SK-N-SH (cell line): ENCODE results near the gene CLEC16A. TPM values are rescaled to one million over a fixed set of nuclear protein-coding genes. Genes with fewer than 3 reads are reported as not detected.

Experiments
- CTCF ChIA-PET: fragments of 300-600, 350-600 bp; formaldehyde crosslinking; extraction: SDS; loops from one replicate; lab custom pipeline; 2021; lab: Yijun Ruan, JAX
- POLR2A ChIA-PET: fragments of 350-600 bp; sonication (Branson Sonifier 250); formaldehyde crosslinking; extraction: SDS; loops from one replicate; lab custom pipeline; 2020; ENCODE audit warnings: antibody characterized with exemption, inconsistent platforms; lab: Yijun Ruan, JAX
- DNase-seq: peaks from one replicate; pipeline ENCODE4 v3.0.0; 2012
- H2AFZ ChIP-seq: fragments of 200-600 bp; sonication (generic); 2 replicates; pipeline ENCODE4 v1.8.1; 2016; ENCODE audit warnings: antibody characterized with exemption, mild to moderate bottlenecking, low read depth
- H3F3A ChIP-seq: fragments of 200-600 bp; sonication (generic); replicated peaks from 2 replicates; pipeline ENCODE3; 2016; ENCODE audit warnings: antibody characterized with exemption, mild to moderate bottlenecking; ENCODE audit not compliant: insufficient read depth
- H3K27ac ChIP-seq, 2 experiments: fragments of 200-500 bp in 1 of 2; fragments of 200-600 bp in 1 of 2; sonication (Bioruptor generic) in 1 of 2; sonication (generic), shearing (Covaris generic) in 1 of 2; 2 replicates each; pipeline versions ENCODE4 v1.5.1 to v1.6.1; 2014 to 2016; ENCODE audit warnings: low read depth in 2 of 2, inconsistent platforms in 1 of 2, low read length in 1 of 2, mild to moderate bottlenecking in 1 of 2, mixed read lengths in 1 of 2
- H3K27me3 ChIP-seq: fragments of 200-600 bp; sonication (generic), shearing (Covaris generic); 2 replicates; pipeline ENCODE4 v1.6.1; 2016; ENCODE audit warnings: mixed run types; ENCODE audit not compliant: insufficient read depth
- H3K36me3 ChIP-seq, 2 experiments: fragments of 200-500 bp in 1 of 2; fragments of 200-600 bp in 1 of 2; sonication (Bioruptor generic) in 1 of 2; sonication (generic) in 1 of 2; replicated peaks in 1 of 2; 2 replicates each; pipeline versions ENCODE3 to v1.5.1; 2014 to 2016; ENCODE audit warnings: low read length in 1 of 2, mild to moderate bottlenecking in 1 of 2; ENCODE audit not compliant: insufficient read depth in 2 of 2, control insufficient read depth in 1 of 2
- H3K4me1 ChIP-seq, 2 experiments: fragments of 200-500 bp in 1 of 2; fragments of 200-600 bp in 1 of 2; sonication (Bioruptor generic) in 1 of 2; sonication (generic), shearing (Covaris generic) in 1 of 2; 2 replicates each; pipeline versions ENCODE4 v1.5.1 to v1.6.1; 2014 to 2016; ENCODE audit warnings: low read depth in 1 of 2, low read length in 1 of 2, mixed run types in 1 of 2; ENCODE audit not compliant: insufficient read depth in 2 of 2, control insufficient read depth in 1 of 2
- H3K4me2 ChIP-seq: fragments of 200-600 bp; sonication (generic), shearing (Covaris generic); 2 replicates; pipeline ENCODE4 v1.6.1; 2017; ENCODE audit warnings: mixed run types
- H3K4me3 ChIP-seq, 2 experiments: fragments of 200-500 bp in 1 of 2; fragments of 200-600 bp in 1 of 2; sonication (Bioruptor generic) in 1 of 2; sonication (generic), shearing (Covaris generic) in 1 of 2; 2 replicates each; pipeline versions ENCODE4 v1.5.1 to v1.8.1; 2014 to 2016; ENCODE audit warnings: low read depth in 2 of 2, inconsistent platforms in 1 of 2, low read length in 1 of 2, mild to moderate bottlenecking in 1 of 2, mixed read lengths in 1 of 2, moderate library complexity in 1 of 2
- H3K79me2 ChIP-seq: fragments of 200-600 bp; sonication (generic); 2 replicates; pipeline ENCODE4 v1.8.1; 2017; ENCODE audit warnings: mild to moderate bottlenecking; ENCODE audit not compliant: insufficient read depth
- H3K9ac ChIP-seq: fragments of 200-600 bp; sonication (generic); 2 replicates; pipeline ENCODE4 v1.6.1; 2017; ENCODE audit warnings: mixed run types
- H3K9me2 ChIP-seq: fragments of 200-600 bp; sonication (generic); 2 replicates; pipeline ENCODE4 v1.6.1; 2017; ENCODE audit warnings: mixed run types
- H3K9me3 ChIP-seq: fragments of 200-600 bp; sonication (generic); 2 replicates; pipeline ENCODE4 v1.6.1; 2017; ENCODE audit warnings: mixed run types, mild to moderate bottlenecking, moderate library complexity
- H4K20me1 ChIP-seq: fragments of 200-600 bp; sonication (generic); 2 replicates; pipeline ENCODE4 v1.6.1; 2017; ENCODE audit warnings: mild to moderate bottlenecking, mixed run types; ENCODE audit not compliant: insufficient read depth
- CTCF ChIP-seq: fragments of 200-600 bp; sonication (generic); IDR thresholded peaks from 2 replicates; pipeline ENCODE4 v1.6.1; 2017; ENCODE audit warnings: antibody characterized with exemption, mild to moderate bottlenecking, moderate library complexity
- EP300 ChIP-seq, 2 experiments: IDR thresholded peaks; 2 replicates each; pipeline versions ENCODE4 v1.4.0 to v1.6.1; 2012; ENCODE audit warnings: borderline replicate concordance in 1 of 2, low read depth in 1 of 2, low read length in 1 of 2
- FOSL2 ChIP-seq: IDR thresholded peaks from 2 replicates; pipeline ENCODE4 v1.4.0; 2012; ENCODE audit warnings: low read depth, mild to moderate bottlenecking, moderate library complexity, borderline replicate concordance
- FOXJ3 ChIP-seq: sonication (generic); formaldehyde crosslinking; IDR thresholded peaks from 2 replicates; pipeline ENCODE4 v1.5.1; 2020; ENCODE audit warnings: mild to moderate bottlenecking, missing genetic modification reagents
- FOXM1 ChIP-seq: IDR thresholded peaks from 2 replicates; pipeline ENCODE4 v1.4.0; 2012; ENCODE audit warnings: low read depth, mild to moderate bottlenecking
- GABPA ChIP-seq: IDR thresholded peaks from 2 replicates; pipeline ENCODE4 v1.4.0; 2012; ENCODE audit warnings: low read depth, mild to moderate bottlenecking
- GATA2 ChIP-seq: sonication (generic); formaldehyde crosslinking; IDR thresholded peaks from 2 replicates; pipeline ENCODE4 v1.5.0; 2020; ENCODE audit warnings: mild to moderate bottlenecking, missing genetic modification reagents
- JUND ChIP-seq: IDR thresholded peaks from 2 replicates; pipeline ENCODE4 v1.4.0; 2012
- MAX ChIP-seq: IDR thresholded peaks from 2 replicates; pipeline ENCODE4 v1.4.0; 2012; ENCODE audit warnings: low read depth
- MEF2A ChIP-seq: IDR thresholded peaks from 2 replicates; pipeline ENCODE4 v1.4.0; 2012; ENCODE audit warnings: low read depth, borderline replicate concordance
- NFIC ChIP-seq: IDR thresholded peaks from 2 replicates; pipeline ENCODE4 v1.4.0; 2012; ENCODE audit warnings: borderline replicate concordance
- PBX3 ChIP-seq: IDR thresholded peaks from 2 replicates; pipeline ENCODE4; 2012
- RCOR1 ChIP-seq: fragments of 150-350 bp; IDR thresholded peaks from 2 replicates; pipeline ENCODE4 v1.6.1; 2017; ENCODE audit warnings: antibody characterized with exemption, low read length
- REST ChIP-seq: IDR thresholded peaks from 2 replicates; pipeline ENCODE4 v1.6.1; 2012; ENCODE audit warnings: mild to moderate bottlenecking, low read depth, low read length, moderate library complexity
- RXRA ChIP-seq: IDR thresholded peaks from 2 replicates; pipeline ENCODE4 v1.4.0; 2012; ENCODE audit warnings: low read depth, mild to moderate bottlenecking, borderline replicate concordance
- SMC3 ChIP-seq: IDR thresholded peaks from 2 replicates; pipeline ENCODE4 v1.6.1; 2012; ENCODE audit warnings: low read depth, low read length, improper control_type of control experiment
- TAF1 ChIP-seq: IDR thresholded peaks from 2 replicates; pipeline ENCODE4 v1.6.1; 2012; ENCODE audit warnings: low read depth, mild to moderate bottlenecking, low read length, moderate library complexity, borderline replicate concordance
- YY1 ChIP-seq: IDR thresholded peaks from 2 replicates; pipeline ENCODE4 v1.4.0; 2012; ENCODE audit warnings: low read depth, mild to moderate bottlenecking
- ZBTB33 ChIP-seq: IDR thresholded peaks from 2 replicates; pipeline ENCODE4 v1.4.0; 2012; ENCODE audit warnings: low read depth, borderline replicate concordance
- WGBS: methylation state at CpG from one replicate; pipeline ENCODE4 v1.1.6; 2017; ENCODE audit warnings: low lambda C conversion rate; 5-methylcytosine and 5-hydroxymethylcytosine counted together
- polyA plus RNA-seq, 3 experiments: library from polyadenylated mRNA; depleted of rRNA; stranded (reverse); fragments of >200 nt; gene quantifications; 2 replicates each; pipeline ENCODE4 v1.2.3, GENCODE V29; 2012

The CLEC16A gene
- polyA plus RNA-seq, 1 of the 3 experiments (the other 2 are of a cell fraction): 13.7 TPM

GRCh38 chr16:11170696-11171447 lies 226.5 kb downstream of the CLEC16A start (continued):
- no peak for TF ChIP-seq ZBTB33
- TF ChIP-seq YY1: no peak
- no peak for TF ChIP-seq MAX

- CTCF ChIA-PET: no interaction called here
- Histone ChIP-seq H3K4me1 (no peaks in the 10 kb centered on the region), H3K36me3 (peaks cover 0 to 14% of the 10 kb centered on the region in 2 experiments), H4K20me1 (no peaks in the 10 kb centered on the region), H3K9ac (no peak overlapping the region), H3K79me2 (no peaks in the 10 kb centered on the region), H3K9me2 (no peaks in the 10 kb centered on the region), H3F3A (no peaks in the 10 kb centered on the region), H3K4me3 (no peak overlapping the region), H3K27ac (no peak overlapping the region), H3K4me2 (no peak overlapping the region), H3K27me3 (no peaks in the 10 kb centered on the region), H2AFZ (no peak overlapping the region), H3K9me3 (no peaks in the 10 kb centered on the region)
- POLR2A ChIA-PET: no interaction called here
- DNase-seq: no peak
- WGBS: 100% methylated on average over 4 of the region's 4 CpGs
- TF ChIP-seq ZBTB33: no peak
- no peak for TF ChIP-seq MAX
- no peak for TF ChIP-seq PBX3
- no peak for TF ChIP-seq FOXJ3 (CRISPR knock-in tag)
- TF ChIP-seq MEF2A: no peak
- TF ChIP-seq GATA2 (CRISPR knock-in tag): no peak
- no peak for TF ChIP-seq FOXM1
- TF ChIP-seq REST: no peak
- no peak for TF ChIP-seq TAF1
- TF ChIP-seq EP300 (IDR thresholded peaks at IDR 0.05; ENCODE audit: borderline replicate concordance in 1 of 2, low read depth in 1 of 2, low read length in 1 of 2): no peak
- TF ChIP-seq CTCF: no peak
- no peak for TF ChIP-seq FOSL2
- no peak for TF ChIP-seq NFIC
- TF ChIP-seq RXRA: no peak
- TF ChIP-seq JUND: no peak
- no peak for TF ChIP-seq YY1
- TF ChIP-seq RCOR1: no peak
- TF ChIP-seq SMC3: no peak
- no peak for TF ChIP-seq GABPA
- TF ChIP-seq, all 33 proteins: peak for 0
Measured at GRCh38 chr16:11171448-11171709, 227.0 kb downstream of the CLEC16A start.
